Upper lobe of left lung (tissue), 4 donors: ENCODE data around the gene RASEF.

Source experiments
- POLR2AphosphoS5 ChIP-seq, 2 donors: sonication (generic); formaldehyde crosslinking; IDR thresholded peaks; one replicate each; pipeline ENCODE4 v1.5.1; 2017; ENCODE audit warnings: antibody characterized with exemption in 2 of 2
- TF ChIP-seq, protein P1 (sequence below), 6 experiments: fragments of 450-650 bp in 4 of 6; fragments of 200-600 bp in 2 of 6; sonication (generic) in 2 of 6; IDR thresholded peaks; one replicate each; pipeline ENCODE4 v1.5.1; 2016 to 2019; ENCODE audit warnings: antibody characterized with exemption in 6 of 6

DNA sequence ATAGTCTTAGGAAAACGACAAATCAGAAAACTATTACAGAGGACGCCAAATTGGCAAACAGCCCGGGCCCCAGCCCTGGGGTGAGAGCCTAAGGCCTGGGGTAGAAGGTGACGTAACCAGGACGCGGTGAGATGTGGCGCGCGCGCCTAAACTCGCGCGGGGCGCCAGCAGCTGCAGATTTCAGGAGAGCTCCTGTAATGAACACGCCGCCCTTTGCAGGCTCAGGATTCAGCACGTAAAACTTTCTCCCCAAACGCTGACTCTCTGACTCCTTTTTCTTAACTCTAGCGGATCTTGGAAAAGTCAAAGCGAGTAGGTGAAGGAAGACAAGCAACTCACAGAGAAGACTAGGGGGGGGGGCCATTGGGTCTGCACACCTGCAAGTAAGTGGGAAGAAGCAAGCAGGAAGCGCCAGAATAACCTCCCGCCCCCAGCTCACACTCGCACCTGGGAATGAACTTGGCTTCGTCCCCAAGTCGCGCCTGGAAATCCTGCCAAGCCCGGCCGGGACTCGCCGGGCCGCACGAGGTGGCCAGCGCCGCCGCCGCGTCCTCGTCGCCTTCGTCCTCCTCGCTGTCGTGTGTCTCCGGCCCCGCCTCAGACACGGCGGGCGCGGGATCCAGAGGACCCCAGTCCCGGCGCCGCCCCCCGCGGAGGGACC, 822 bp downstream of the RASEF start:
- TF ChIP-seq, protein P1, sequence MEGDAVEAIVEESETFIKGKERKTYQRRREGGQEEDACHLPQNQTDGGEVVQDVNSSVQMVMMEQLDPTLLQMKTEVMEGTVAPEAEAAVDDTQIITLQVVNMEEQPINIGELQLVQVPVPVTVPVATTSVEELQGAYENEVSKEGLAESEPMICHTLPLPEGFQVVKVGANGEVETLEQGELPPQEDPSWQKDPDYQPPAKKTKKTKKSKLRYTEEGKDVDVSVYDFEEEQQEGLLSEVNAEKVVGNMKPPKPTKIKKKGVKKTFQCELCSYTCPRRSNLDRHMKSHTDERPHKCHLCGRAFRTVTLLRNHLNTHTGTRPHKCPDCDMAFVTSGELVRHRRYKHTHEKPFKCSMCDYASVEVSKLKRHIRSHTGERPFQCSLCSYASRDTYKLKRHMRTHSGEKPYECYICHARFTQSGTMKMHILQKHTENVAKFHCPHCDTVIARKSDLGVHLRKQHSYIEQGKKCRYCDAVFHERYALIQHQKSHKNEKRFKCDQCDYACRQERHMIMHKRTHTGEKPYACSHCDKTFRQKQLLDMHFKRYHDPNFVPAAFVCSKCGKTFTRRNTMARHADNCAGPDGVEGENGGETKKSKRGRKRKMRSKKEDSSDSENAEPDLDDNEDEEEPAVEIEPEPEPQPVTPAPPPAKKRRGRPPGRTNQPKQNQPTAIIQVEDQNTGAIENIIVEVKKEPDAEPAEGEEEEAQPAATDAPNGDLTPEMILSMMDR (IDR thresholded peaks at IDR 0.05) = no peak
- no peak for TF ChIP-seq POLR2AphosphoS5 (IDR thresholded peaks at IDR 0.05)
